Heart left ventricle (tissue), 16 donors: ENCODE data around the gene CDH20. TPM values are rescaled to one million over a fixed set of nuclear protein-coding genes. Genes with fewer than 3 reads are reported as not detected.

Source experiments
- ATAC-seq, 4 donors: fragments of 200-7000 bp; cut with Tn5 transposase; one replicate each; pipeline ENCODE4 v1.9.1; 2020 to 2022; ENCODE audit warnings: moderate library complexity in 4 of 4, mild to moderate bottlenecking in 3 of 4, moderate number of reproducible peaks in 1 of 4
- DNase-seq, 5 donors: peaks; one replicate each; pipeline ENCODE4 v3.0.0-alpha.2; 2020
- H3K27ac ChIP-seq, 12 donors: fragments of 200-600 bp; sonication (generic) in 4 of 12; one replicate each; pipeline versions ENCODE4 v1.5.0 to v1.8.0; 2016 to 2022; ENCODE audit warnings: mild to moderate bottlenecking in 2 of 12
- H3K27me3 ChIP-seq, 9 donors: fragments of 200-600 bp; sonication (generic) in 2 of 9; one replicate each; pipeline versions ENCODE4 v1.5.1 to v1.8.0; 2016 to 2022; ENCODE audit warnings: mild to moderate bottlenecking in 3 of 9
- H3K36me3 ChIP-seq, 9 donors: fragments of 200-600 bp; sonication (generic) in 2 of 9; one replicate each; pipeline versions ENCODE4 v1.5.0 to v1.8.0; 2018 to 2022; ENCODE audit warnings: mild to moderate bottlenecking in 2 of 9
- H3K4me1 ChIP-seq, 12 donors: fragments of 200-600 bp; sonication (generic) in 4 of 12; one replicate each; pipeline versions ENCODE4 v1.5.0 to v1.8.0; 2016 to 2022; ENCODE audit warnings: mild to moderate bottlenecking in 3 of 12
- H3K4me3 ChIP-seq, 12 donors: fragments of 200-600 bp; sonication (generic) in 4 of 12; one replicate each; pipeline versions ENCODE4 v1.5.0 to v1.8.0; 2017 to 2022; ENCODE audit warnings: mild to moderate bottlenecking in 9 of 12, moderate library complexity in 4 of 12
- H3K9me3 ChIP-seq, 12 donors: fragments of 200-600 bp; sonication (generic) in 4 of 12; one replicate each; pipeline versions ENCODE4 v1.5.0 to v1.8.0; 2016 to 2022; ENCODE audit warnings: mild to moderate bottlenecking in 1 of 12
- POLR2A ChIP-seq, 2 donors: fragments of 450-650 bp; IDR thresholded peaks; one replicate each; pipeline ENCODE4 v1.6.1; 2017; ENCODE audit warnings: antibody characterized with exemption in 2 of 2, mild to moderate bottlenecking in 2 of 2, moderate library complexity in 2 of 2
- WGBS, 4 donors: extraction: QIAGEN DNeasy Blood & Tissue Kit in 2 of 4; methylation state at CpG; one replicate each; pipeline versions ENCODE4 v1.1.5 to v1.1.7; 2013 to 2018; 5-methylcytosine and 5-hydroxymethylcytosine counted together
- intact Hi-C, 10 donors: fragments of 100-400 bp; cut with DNase I; formaldehyde crosslinking; loops; one replicate each; pipeline versions ENCODE4 v1.11.1 to v1.14.2; 2022
- long read RNA-seq, 3 donors: library from polyadenylated mRNA; unstranded; transcript quantifications; one replicate each; pipeline ENCODE4 v2.0.0, GENCODE V29; 2020 to 2021
- polyA plus RNA-seq, 2 donors: library from polyadenylated mRNA; stranded (reverse); fragments of 200-250 nt; gene quantifications; one replicate each; pipeline ENCODE4 v1.2.3, GENCODE V29; 2013
- total RNA-seq, 9 donors: library from RNA; depleted of rRNA in 2 of 9; stranded (reverse); fragments of >200 nt in 2 of 9; fragmentation: NEBNext Ultra II Directional in 3 of 9; extraction: Animal tissue kit (Norgen Biotek cat#: 25700) in 3 of 9; gene quantifications; one replicate each; pipeline versions ENCODE4 v1.1.0 to v1.2.4, GENCODE V29; 2016 to 2023
- TF ChIP-seq, protein P1 (sequence below), 12 donors: fragments of 200-600 bp; sonication (generic) in 4 of 12; IDR thresholded peaks; one replicate each; pipeline versions ENCODE4 v1.5.0 to v1.8.0; 2018 to 2022; ENCODE audit warnings: antibody characterized with exemption in 12 of 12, mild to moderate bottlenecking in 5 of 12
- donor health status: ischemic (EF 13 %, LVEDD 7.1; RV severe dilation, severe dysfunction).
- donor health status: healthy with polysubstance abuse.
- donor health status: DM: no; HTN: yes; CAD: no.
- donor health status: DM: no; HTN: no; CAD: no.
- donor health status: ischemic (EF 25% LVEDD 6.9; RV normal size, moderate dysfunction).
- donor health status: ischemic (EF 25% LVEDD 5.7; RV mildly dilated, moderate dysfunction).
- donor health status: healthy.
- donor health status: DM: yes; HTN: yes; CAD: no.
- donor health status: ischemic (EF 35%, LVEDD 5.7; RV mildly dilated, moderate dysfunction).
- donor health status: nonischemic (EF 11% LVEDD 7.7; RV severe dilation, severe dysfunction).
- donor health status: DM: yes; HTN: yes; CAD: no.
- donor health status: PGD.
- donor health status: ischemic (EF 29% LVEDD 5.4; RV normal size, mild dysfunction).
- donor health status: nonischemic (EF 23%, LVEDD 6.1; RV moderate dilation, normal function).

The CDH20 gene
- total RNA-seq (under 1 TPM in 2 of 9 donors, not detected in 7; 0.15 to 0.20 TPM), polyA plus RNA-seq (under 1 TPM in 1 of 2 donors, not detected in 1; 0.03 TPM)
- long read RNA-seq, donor 1 = 0 reads
- long read RNA-seq, donor 2 = 0 reads
- long read RNA-seq, donor 3 = 0 reads

DNA sequence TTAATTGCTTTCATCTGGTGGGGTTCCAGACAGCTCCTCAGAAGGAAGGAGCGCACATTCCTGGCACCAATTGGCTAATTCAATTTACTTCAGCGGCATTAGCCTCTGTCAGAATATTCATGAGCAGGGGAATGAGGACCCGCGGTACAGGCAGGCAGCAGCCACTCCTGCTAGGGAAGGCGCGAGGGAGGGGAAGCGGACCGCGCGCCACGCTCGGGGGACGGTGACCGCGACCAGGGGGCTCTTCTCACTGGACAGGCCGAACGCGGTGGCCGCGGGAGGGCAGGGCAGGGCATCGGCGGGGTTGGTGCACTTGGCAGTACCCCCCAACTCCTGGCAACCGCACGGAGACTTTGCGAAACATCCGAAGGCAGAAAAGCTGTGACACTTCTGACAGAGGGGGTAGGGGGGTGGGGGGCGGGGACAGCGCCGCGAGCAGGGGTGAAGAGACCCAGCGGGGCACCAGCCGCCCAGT is at the start of gene CDH20:
CDH20 (plus strand) TSS at position 160 of the 475 bp plus-strand sequence.
- no peak within 1 kb of the TSS for H3K27ac ChIP-seq
- TF ChIP-seq POLR2A (IDR thresholded peaks at IDR 0.05) = no peak
- TF ChIP-seq, protein P1, sequence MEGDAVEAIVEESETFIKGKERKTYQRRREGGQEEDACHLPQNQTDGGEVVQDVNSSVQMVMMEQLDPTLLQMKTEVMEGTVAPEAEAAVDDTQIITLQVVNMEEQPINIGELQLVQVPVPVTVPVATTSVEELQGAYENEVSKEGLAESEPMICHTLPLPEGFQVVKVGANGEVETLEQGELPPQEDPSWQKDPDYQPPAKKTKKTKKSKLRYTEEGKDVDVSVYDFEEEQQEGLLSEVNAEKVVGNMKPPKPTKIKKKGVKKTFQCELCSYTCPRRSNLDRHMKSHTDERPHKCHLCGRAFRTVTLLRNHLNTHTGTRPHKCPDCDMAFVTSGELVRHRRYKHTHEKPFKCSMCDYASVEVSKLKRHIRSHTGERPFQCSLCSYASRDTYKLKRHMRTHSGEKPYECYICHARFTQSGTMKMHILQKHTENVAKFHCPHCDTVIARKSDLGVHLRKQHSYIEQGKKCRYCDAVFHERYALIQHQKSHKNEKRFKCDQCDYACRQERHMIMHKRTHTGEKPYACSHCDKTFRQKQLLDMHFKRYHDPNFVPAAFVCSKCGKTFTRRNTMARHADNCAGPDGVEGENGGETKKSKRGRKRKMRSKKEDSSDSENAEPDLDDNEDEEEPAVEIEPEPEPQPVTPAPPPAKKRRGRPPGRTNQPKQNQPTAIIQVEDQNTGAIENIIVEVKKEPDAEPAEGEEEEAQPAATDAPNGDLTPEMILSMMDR (IDR thresholded peaks at IDR 0.05) = no peak
- H3K4me1 ChIP-seq = peaks cover 0 to 20% (median 0%) of the 10 kb centered on the region in 12 donors
- intact Hi-C loops = no loop called here
- peak in 1 of 5 donors; percentile 20 for DNase-seq
- no peaks in the 10 kb centered on the region for H3K36me3 ChIP-seq
- WGBS, 4 donors = 2 to 9% (median 4%) methylated on average over 2 to 32 of the region's 32 CpGs
- H3K27me3 ChIP-seq = peaks cover 6 to 29% (median 23%) of the 10 kb centered on the region in 9 donors
- peak within 1 kb of the TSS; percentile 14 to 54 (median 36) for H3K4me3 ChIP-seq
- H3K9me3 ChIP-seq = no peaks in the 10 kb centered on the region
- ATAC-seq = no peak

DNA sequence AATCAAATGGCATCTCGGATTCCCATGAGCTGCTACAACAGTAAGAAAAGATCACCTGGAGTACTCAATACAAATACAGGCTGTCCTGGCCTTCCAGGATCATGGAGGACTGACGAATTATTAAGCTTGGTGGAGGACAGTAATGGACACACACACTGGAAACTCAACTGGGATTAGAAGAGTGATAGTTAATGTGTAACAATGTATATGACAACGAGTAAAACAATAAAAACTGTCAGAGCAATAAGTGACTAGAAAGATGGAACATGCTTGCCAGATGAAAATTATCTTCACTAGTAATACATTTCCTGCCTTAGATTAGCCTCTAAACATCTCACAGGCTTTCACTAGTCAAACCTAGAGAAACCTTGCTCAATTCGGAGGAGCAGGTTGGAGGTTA is 49.2 kb upstream of the CDH20 start:
- no peak for ATAC-seq

DNA sequence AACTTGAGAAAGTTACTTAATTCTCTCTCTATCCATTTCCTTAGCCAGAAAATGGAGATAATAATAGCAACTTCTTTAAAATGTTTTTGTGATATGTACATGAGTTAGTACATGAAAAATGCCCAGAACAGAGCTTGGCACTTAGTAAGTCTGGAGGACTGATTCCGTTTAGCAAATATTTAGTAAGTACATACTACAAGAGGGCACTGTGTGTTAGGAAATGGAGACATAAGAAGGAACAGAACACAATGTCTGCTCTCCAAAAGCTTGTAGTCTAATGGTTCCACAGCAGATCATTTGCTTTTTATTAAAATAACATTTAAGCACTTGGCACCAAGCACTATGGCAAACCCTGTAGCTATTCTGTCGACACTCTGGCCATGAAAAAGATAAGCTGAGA is 47.5 kb upstream of the CDH20 start:
- peaks cover 0 to 10% (median 1%) of the 10 kb centered on the region in 12 donors for H3K9me3 ChIP-seq

More for the DNA sequence above, 49.2 kb upstream of the CDH20 start:
- intact Hi-C loops = no loop called here
- Histone ChIP-seq H3K4me3 (no peak overlapping the region), H3K9me3 (peaks cover 0 to 15% (median 3%) of the 10 kb centered on the region in 12 donors), H3K27me3 (no peaks in the 10 kb centered on the region), H3K4me1 (no peaks in the 10 kb centered on the region), H3K36me3 (no peaks in the 10 kb centered on the region), H3K27ac (no peak overlapping the region)
- TF ChIP-seq POLR2A (IDR thresholded peaks at IDR 0.05) = no peak
- TF ChIP-seq, protein P1 (IDR thresholded peaks at IDR 0.05) = no peak
- no peak for DNase-seq
- 70 to 81% (median 77%) methylated on average over 4 of the region's 4 CpGs for WGBS, 4 donors

DNA sequence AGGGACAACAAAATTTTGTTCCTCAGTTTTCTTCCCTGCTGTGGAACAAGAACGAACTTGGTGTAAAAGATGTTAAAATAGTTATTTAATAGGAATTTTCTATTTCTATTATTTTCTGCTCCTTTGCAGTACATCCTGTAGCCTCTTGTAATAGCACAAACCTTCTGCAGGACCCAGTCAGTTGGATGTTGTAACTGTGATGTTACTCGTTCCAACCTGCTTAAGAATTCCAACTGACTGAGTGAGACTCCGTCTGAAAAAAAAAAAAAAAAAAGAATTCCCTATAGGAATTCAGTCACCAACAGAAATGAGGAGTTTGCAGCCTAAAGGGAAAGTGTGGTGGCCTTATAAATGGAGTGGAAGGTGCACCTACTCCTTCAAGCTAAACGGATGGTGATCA is 46.4 kb upstream of the CDH20 start:
- no peak overlapping the region for H3K27ac ChIP-seq
- intact Hi-C loops = no loop called here
- DNase-seq (no peak), ATAC-seq (no peak)
- H3K4me3 ChIP-seq = no peak overlapping the region
- 72 to 82% (median 80%) methylated on average over 4 of the region's 4 CpGs for WGBS, 4 donors
- TF ChIP-seq, protein P1 (IDR thresholded peaks at IDR 0.05) = no peak
- TF ChIP-seq POLR2A (IDR thresholded peaks at IDR 0.05) = no peak
- no peaks in the 10 kb centered on the region for H3K9me3 ChIP-seq
- no peaks in the 10 kb centered on the region for H3K4me1 ChIP-seq
- no peaks in the 10 kb centered on the region for H3K27me3 ChIP-seq
- H3K36me3 ChIP-seq = no peaks in the 10 kb centered on the region

More for the DNA sequence above, 47.5 kb upstream of the CDH20 start:
- ATAC-seq (no peak), DNase-seq (no peak)
- Histone ChIP-seq H3K36me3 (no peaks in the 10 kb centered on the region), H3K27me3 (no peaks in the 10 kb centered on the region), H3K4me3 (no peak overlapping the region), H3K4me1 (no peaks in the 10 kb centered on the region), H3K27ac (no peak overlapping the region)
- intact Hi-C loops = no loop called here
- WGBS, 4 donors = 69 to 77% (median 74%) methylated on average over 2 of the region's 2 CpGs
- TF ChIP-seq, protein P1 (IDR thresholded peaks at IDR 0.05) = no peak
- TF ChIP-seq POLR2A (IDR thresholded peaks at IDR 0.05) = no peak
